Astrocyte (in vitro differentiated cells and primary cell): ENCODE data around the gene C2orf42. TPM values are rescaled to one million over a fixed set of nuclear protein-coding genes. Genes with fewer than 3 reads are reported as not detected.

Experiments used
- DNase-seq: peaks from one replicate; pipeline ENCODE4 v3.0.0-alpha.2; 2010; ENCODE audit warnings: low read depth
- FAIRE-seq: peaks from 2 replicates; lab custom pipeline; 2011; peaks lifted over from hg19 to GRCh38; lab: Jason Lieb, UNC
- H2AFZ ChIP-seq: 2 replicates; pipeline ENCODE4 v1.6.0; 2012; ENCODE audit warnings: low read depth, low read length, inconsistent platforms
- H3K27ac ChIP-seq: 2 replicates; pipeline ENCODE4 v1.5.1; 2011; ENCODE audit warnings: low read depth, low read length, inconsistent platforms
- H3K27me3 ChIP-seq: 2 replicates; pipeline ENCODE4 v1.6.0; 2011; ENCODE audit warnings: low read length, inconsistent platforms; ENCODE audit not compliant: insufficient read depth
- H3K36me3 ChIP-seq: 2 replicates; pipeline ENCODE4 v1.5.1; 2011; ENCODE audit warnings: low read length, inconsistent platforms; ENCODE audit not compliant: insufficient read depth
- H3K4me1 ChIP-seq: 2 replicates; pipeline ENCODE4 v1.5.1; 2011; ENCODE audit warnings: low read length, inconsistent platforms; ENCODE audit not compliant: insufficient read depth
- H3K4me2 ChIP-seq: 2 replicates; pipeline ENCODE4 v1.6.0; 2012; ENCODE audit warnings: low read length, inconsistent platforms
- H3K4me3 ChIP-seq: 2 replicates; pipeline ENCODE4 v1.5.1; 2011; ENCODE audit warnings: low read depth, mild to moderate bottlenecking, low read length, inconsistent platforms; ENCODE audit not compliant: insufficient read depth
- H3K79me2 ChIP-seq: 2 replicates; pipeline ENCODE4 v1.6.0; 2012; ENCODE audit warnings: mild to moderate bottlenecking, low read length, inconsistent platforms; ENCODE audit not compliant: insufficient read depth
- H3K9ac ChIP-seq: 2 replicates; pipeline ENCODE4 v1.6.0; 2012; ENCODE audit warnings: mild to moderate bottlenecking, low read length, inconsistent platforms
- H3K9me3 ChIP-seq: 2 replicates; pipeline ENCODE4 v1.5.1; 2012; ENCODE audit warnings: low read depth, mild to moderate bottlenecking, low read length, inconsistent platforms; ENCODE audit not compliant: insufficient read depth
- H4K20me1 ChIP-seq: 2 replicates; pipeline ENCODE4 v1.6.0; 2012; ENCODE audit warnings: low read length, inconsistent platforms; ENCODE audit not compliant: insufficient read depth
- H3K27ac Mint-ChIP-seq: one replicate; pipeline ENCODE4 v1.8.0; 2021; ENCODE audit warnings: mild to moderate bottlenecking, mixed read lengths; ENCODE audit not compliant: unreplicated experiment
- H3K27me3 Mint-ChIP-seq: one replicate; pipeline ENCODE4 v1.8.0; 2021; ENCODE audit warnings: low read depth, mixed read lengths; ENCODE audit not compliant: unreplicated experiment
- H3K36me3 Mint-ChIP-seq: one replicate; pipeline ENCODE4 v1.8.0; 2021; ENCODE audit warnings: low read depth, mixed read lengths; ENCODE audit not compliant: unreplicated experiment
- H3K4me1 Mint-ChIP-seq: one replicate; pipeline ENCODE4 v1.8.0; 2021; ENCODE audit warnings: low read depth, mixed read lengths; ENCODE audit not compliant: unreplicated experiment
- H3K4me3 Mint-ChIP-seq: one replicate; pipeline ENCODE4 v1.8.0; 2021; ENCODE audit warnings: mild to moderate bottlenecking, moderate library complexity, mixed read lengths; ENCODE audit not compliant: unreplicated experiment
- H3K9me3 Mint-ChIP-seq: one replicate; pipeline ENCODE4 v1.8.0; 2021; ENCODE audit warnings: mild to moderate bottlenecking, mixed read lengths; ENCODE audit not compliant: unreplicated experiment
- EZH2 ChIP-seq: IDR thresholded peaks from 2 replicates; pipeline ENCODE4 v1.6.1; 2012; ENCODE audit warnings: mild to moderate bottlenecking, low read length, inconsistent platforms; ENCODE audit not compliant: insufficient read depth
- total RNA-seq: library from RNA; stranded (reverse); gene quantifications from 2 replicates; pipeline ENCODE4 v1.2.1, GENCODE V29; 2021
- TF ChIP-seq, protein P1 (sequence below): IDR thresholded peaks from 2 replicates; pipeline ENCODE4 v1.5.1; 2011; ENCODE audit warnings: low read depth, mild to moderate bottlenecking, inconsistent platforms, low read length, moderate library complexity; ENCODE audit not compliant: insufficient read depth

Gene C2orf42
- total RNA-seq, 1 donor from 2014 or later: 20.7 TPM

DNA sequence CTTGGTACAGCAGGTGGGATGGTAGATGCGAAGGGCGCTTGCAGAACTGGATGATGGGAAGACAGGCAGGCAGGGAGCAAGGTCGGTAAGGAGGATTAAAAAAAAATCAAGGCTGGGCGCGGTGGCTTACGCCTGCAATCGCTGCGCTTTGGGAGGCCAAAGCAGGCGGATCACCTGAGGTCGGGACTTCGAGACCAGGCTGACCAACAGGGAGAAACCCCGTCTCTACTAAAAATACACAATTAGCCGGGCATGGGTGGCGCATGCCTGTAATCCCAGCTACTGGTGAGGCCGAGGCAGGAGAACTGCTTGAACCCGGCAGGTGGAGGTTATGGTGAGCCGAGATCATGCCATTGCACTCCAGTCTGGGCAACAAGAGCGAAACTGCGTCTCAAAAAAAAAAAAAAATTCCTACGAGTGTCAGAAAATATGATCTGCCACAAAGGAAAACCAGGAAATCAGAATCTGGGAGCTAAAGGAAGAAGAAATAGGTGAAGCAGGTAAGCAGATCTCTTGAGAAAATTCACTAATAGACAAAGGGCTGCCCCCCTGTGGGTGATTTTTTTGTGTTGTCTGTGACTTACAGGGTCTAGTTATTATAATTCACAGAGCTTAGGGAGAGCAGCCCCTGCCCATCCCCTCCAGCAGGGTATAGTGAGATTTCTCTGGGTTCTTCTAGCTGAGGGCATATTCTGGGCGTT is 46.2 kb downstream of the C2orf42 start:
- Histone ChIP-seq H3K79me2 (peaks cover 7% of the 10 kb centered on the region), H3K4me1 (peaks cover 16% of the 10 kb centered on the region), H3K4me2 (no peak overlapping the region), H3K27ac (no peak overlapping the region), H3K36me3 (no peaks in the 10 kb centered on the region), H3K27me3 (no peaks in the 10 kb centered on the region), H2AFZ (no peak overlapping the region), H3K4me3 (no peak overlapping the region), H3K9me3 (no peaks in the 10 kb centered on the region), H3K9ac (no peak overlapping the region), H4K20me1 (no peaks in the 10 kb centered on the region)
- DNase-seq (no peak), FAIRE-seq (no peak)
- Mint-ChIP-seq H3K4me3 (peak overlapping the region; percentile 67), H3K36me3 (peaks cover 9% of the 10 kb centered on the region), H3K4me1 (peaks cover 14% of the 10 kb centered on the region), H3K27ac (no peak overlapping the region), H3K9me3 (peaks cover 2% of the 10 kb centered on the region), H3K27me3 (no peaks in the 10 kb centered on the region)
- TF ChIP-seq, protein P1, sequence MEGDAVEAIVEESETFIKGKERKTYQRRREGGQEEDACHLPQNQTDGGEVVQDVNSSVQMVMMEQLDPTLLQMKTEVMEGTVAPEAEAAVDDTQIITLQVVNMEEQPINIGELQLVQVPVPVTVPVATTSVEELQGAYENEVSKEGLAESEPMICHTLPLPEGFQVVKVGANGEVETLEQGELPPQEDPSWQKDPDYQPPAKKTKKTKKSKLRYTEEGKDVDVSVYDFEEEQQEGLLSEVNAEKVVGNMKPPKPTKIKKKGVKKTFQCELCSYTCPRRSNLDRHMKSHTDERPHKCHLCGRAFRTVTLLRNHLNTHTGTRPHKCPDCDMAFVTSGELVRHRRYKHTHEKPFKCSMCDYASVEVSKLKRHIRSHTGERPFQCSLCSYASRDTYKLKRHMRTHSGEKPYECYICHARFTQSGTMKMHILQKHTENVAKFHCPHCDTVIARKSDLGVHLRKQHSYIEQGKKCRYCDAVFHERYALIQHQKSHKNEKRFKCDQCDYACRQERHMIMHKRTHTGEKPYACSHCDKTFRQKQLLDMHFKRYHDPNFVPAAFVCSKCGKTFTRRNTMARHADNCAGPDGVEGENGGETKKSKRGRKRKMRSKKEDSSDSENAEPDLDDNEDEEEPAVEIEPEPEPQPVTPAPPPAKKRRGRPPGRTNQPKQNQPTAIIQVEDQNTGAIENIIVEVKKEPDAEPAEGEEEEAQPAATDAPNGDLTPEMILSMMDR: no peak
- no peak for TF ChIP-seq EZH2

GRCh38 chr2:70143314-70144150 is 47.3 kb downstream of the C2orf42 start:
- peak overlapping the region; percentile 96 for H3K27ac ChIP-seq
- H3K4me3 ChIP-seq: peak overlapping the region; percentile 59
- no peak for FAIRE-seq
- peak overlapping the region; percentile 91 for H3K9ac ChIP-seq
- Mint-ChIP-seq H3K4me3 (peak overlapping the region; percentile 79), H3K9me3 (peaks cover 2% of the 10 kb centered on the region), H3K4me1 (peaks cover 14% of the 10 kb centered on the region), H3K27me3 (no peaks in the 10 kb centered on the region), H3K36me3 (peaks cover 4% of the 10 kb centered on the region), H3K27ac (peak overlapping the region; percentile 97)
- DNase-seq: peak; percentile 25
- TF ChIP-seq, protein P1: no peak
- no peak for TF ChIP-seq EZH2
- H3K36me3 ChIP-seq: no peaks in the 10 kb centered on the region
- H3K9me3 ChIP-seq: no peaks in the 10 kb centered on the region
- peaks cover 16% of the 10 kb centered on the region for H3K4me1 ChIP-seq
- H3K79me2 ChIP-seq: peaks cover 7% of the 10 kb centered on the region
- no peaks in the 10 kb centered on the region for H4K20me1 ChIP-seq
- peak overlapping the region; percentile 88 for H3K4me2 ChIP-seq
- peak overlapping the region; percentile 35 for H2AFZ ChIP-seq
- no peaks in the 10 kb centered on the region for H3K27me3 ChIP-seq
